ENCODE measurements around the gene ZNF790. TPM values are rescaled to one million over a fixed set of nuclear protein-coding genes. Genes with fewer than 3 reads are reported as not detected.

The ZNF790 gene
- total and polyA plus RNA-seq, 2 experiments from 2014 or later, result 4.1 to 6.1 TPM

DNA sequence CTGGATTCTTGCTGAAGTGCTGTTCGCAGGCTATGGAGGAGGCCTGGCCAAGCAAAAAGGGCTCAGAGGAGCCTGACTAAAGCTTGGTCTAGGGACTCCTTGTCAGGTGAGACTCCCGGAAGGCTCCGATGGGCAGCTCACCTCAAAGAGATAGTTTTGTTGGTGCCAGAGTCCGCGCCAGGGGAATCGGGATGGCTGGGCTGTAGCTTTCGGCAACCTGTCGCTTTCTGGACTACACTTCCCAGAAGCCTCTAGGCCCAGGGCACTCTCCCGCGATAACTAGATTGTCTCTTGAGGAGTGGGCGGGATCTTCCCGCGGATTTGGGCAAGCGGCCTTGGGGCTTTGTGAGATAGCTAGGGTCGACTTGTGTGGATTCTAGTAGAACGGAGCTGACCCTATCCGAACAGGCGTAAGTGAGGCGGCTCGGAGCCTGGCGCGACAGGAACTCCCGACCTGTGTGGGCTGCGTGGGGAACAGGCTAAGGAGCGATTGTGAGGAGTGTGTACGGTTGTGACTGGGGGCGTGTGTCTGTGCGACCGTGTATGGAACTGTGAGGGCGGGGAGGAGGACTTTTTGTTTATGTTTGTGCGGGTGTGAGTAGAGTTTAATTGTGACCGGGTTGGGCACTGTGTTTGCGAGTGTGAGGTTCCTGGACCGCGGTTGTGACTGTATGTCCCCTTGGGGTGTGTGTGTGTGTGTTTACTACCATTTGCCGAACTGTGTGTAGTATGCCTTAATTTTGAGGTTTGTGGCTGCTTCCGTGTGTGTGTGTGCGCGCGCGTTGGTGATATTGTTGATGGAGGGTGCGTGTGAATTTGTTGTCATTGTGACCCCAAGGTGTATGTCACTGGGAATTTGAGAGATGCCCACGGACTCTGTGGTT lies 12.6 kb upstream of the ZNF790 start, which contains the start of gene ZNF345:
ZNF345 (plus strand) TSS at position 318 of the 884 bp plus-strand sequence. CDS start 25,955 bp downstream, outside the sequence.
- in situ Hi-C loops (cut with MboI), result no loop called here
- WGBS, 2 experiments (ENCODE audit: low coverage in 1 of 2, low lambda C conversion rate in 2 of 2, missing lambda C conversion rate in 2 of 2), result 0 to 1% methylated on average over 41 to 43 of the region's 43 CpGs

DNA sequence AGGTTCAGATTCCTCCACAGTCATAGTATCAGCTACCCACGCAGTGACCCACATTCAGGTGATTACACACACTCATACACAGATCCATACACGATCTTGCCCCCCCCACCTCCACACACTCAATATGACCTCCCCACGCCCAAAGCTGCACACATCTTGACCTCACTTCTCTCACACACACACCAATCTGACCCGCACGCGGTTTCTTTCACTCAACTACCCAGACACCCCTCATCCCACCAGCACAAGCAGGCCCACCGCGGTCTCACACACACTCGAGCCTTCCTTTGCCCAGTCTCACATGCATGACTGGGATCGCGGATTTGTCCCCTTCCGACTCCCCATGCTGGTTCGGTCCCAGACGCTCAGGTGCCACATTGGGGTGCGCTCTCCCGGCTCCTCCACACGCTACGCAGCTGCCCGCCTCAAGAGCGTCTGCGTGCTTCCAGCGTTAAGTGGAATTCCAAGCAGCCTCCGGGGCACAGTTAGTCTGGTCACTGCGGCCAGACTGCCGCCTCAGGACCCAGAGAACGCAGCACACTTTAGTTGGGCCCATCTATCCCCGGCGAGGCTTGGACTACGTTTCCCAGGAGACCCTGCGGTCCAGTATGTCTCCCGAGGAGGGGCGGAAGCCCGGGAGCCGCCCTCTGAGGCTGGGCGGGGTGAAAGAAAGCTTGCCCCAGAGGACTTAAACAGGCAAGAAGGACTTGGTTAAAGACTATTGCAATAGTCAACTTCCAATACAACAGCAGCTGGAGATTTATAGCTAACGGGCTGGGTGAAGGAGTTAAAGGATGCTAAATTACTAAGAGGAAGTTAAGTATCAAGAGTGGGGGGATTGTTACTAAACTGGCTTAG lies 11.7 kb upstream of the ZNF790 start:
- H3F3A ChIP-seq (ENCODE audit: insufficient read depth), result peaks cover 10% of the 10 kb centered on the region; the same call in 1 of the 2 replicates
- peak overlapping the region; percentile 99 for H2AFZ ChIP-seq
- peak overlapping the region; percentile 90 for H3K4me3 ChIP-seq
- no peaks in the 10 kb centered on the region for H3K27me3 ChIP-seq (replicated peaks; ENCODE audit: insufficient read depth)
- H3K36me3 ChIP-seq (ENCODE audit: low read depth), result 0 out of 2 replicates have a peak, but pooled peaks cover 4% of the 10 kb centered on the region
- in situ Hi-C loops (cut with MboI), result no loop called here
- DNase-seq, result peak; percentile 96
- H3K27ac ChIP-seq, result peak overlapping the region; percentile 60
- 1 to 2% methylated on average over 36 of the region's 36 CpGs for WGBS, 2 experiments (ENCODE audit: low coverage in 1 of 2, low lambda C conversion rate in 2 of 2, missing lambda C conversion rate in 2 of 2)
- H3K9me2 ChIP-seq (ENCODE audit: insufficient read depth), result no peaks in the 10 kb centered on the region
- H3K4me2 ChIP-seq (ENCODE audit: unreplicated experiment), result peak overlapping the region; percentile 96
- no peaks in the 10 kb centered on the region for H4K20me1 ChIP-seq (ENCODE audit: insufficient read depth)
- H3K79me2 ChIP-seq (ENCODE audit: insufficient read depth), result peaks cover 41% of the 10 kb centered on the region
- no peaks in the 10 kb centered on the region for H3K9me3 ChIP-seq (ENCODE audit: low read depth)
- peak overlapping the region; percentile 88 for H3K9ac ChIP-seq
- TF ChIP-seq EZH2 (IDR thresholded peaks at IDR 0.05; ENCODE audit: insufficient read depth, poor library complexity, severe bottlenecking) (no peak), EZH2phosphoT487 (IDR thresholded peaks at IDR 0.05; ENCODE audit: insufficient read depth, low read depth) (no peak)
- H3K4me1 ChIP-seq (ENCODE audit: insufficient read depth), result peaks cover 10% of the 10 kb centered on the region; the same call in 1 of the 2 replicates

More for the DNA sequence above, 12.6 kb upstream of the ZNF790 start, which contains the start of gene ZNF345:
- H3K9ac ChIP-seq, result peak within 1 kb of the TSS; percentile 88
- TF ChIP-seq EZH2 (IDR thresholded peaks at IDR 0.05; ENCODE audit: insufficient read depth, poor library complexity, severe bottlenecking) (no peak), EZH2phosphoT487 (IDR thresholded peaks at IDR 0.05; ENCODE audit: insufficient read depth, low read depth) (no peak)
- DNase-seq, result peak; percentile 98
- peak within 1 kb of the TSS; percentile 90 for H3K4me3 ChIP-seq
- H3K4me1 ChIP-seq (ENCODE audit: insufficient read depth), result peaks cover 10% of the 10 kb centered on the region; the same call in 1 of the 2 replicates
- peaks cover 5% of the 10 kb centered on the region; the same call in 1 of the 2 replicates for H3K36me3 ChIP-seq (ENCODE audit: low read depth)
- no peaks in the 10 kb centered on the region for H3K9me2 ChIP-seq (ENCODE audit: insufficient read depth)
- H3K4me2 ChIP-seq (ENCODE audit: unreplicated experiment), result peak within 1 kb of the TSS; percentile 96
- no peaks in the 10 kb centered on the region for H4K20me1 ChIP-seq (ENCODE audit: insufficient read depth)
- peak within 1 kb of the TSS; percentile 60 for H3K27ac ChIP-seq
- peaks cover 45% of the 10 kb centered on the region for H3K79me2 ChIP-seq (ENCODE audit: insufficient read depth)
- H3K27me3 ChIP-seq (replicated peaks; ENCODE audit: insufficient read depth), result no peaks in the 10 kb centered on the region
- H2AFZ ChIP-seq, result peak within 1 kb of the TSS; percentile 99
- no peaks in the 10 kb centered on the region for H3K9me3 ChIP-seq (ENCODE audit: low read depth)
- H3F3A ChIP-seq (ENCODE audit: insufficient read depth), result peaks cover 10% of the 10 kb centered on the region; the same call in 1 of the 2 replicates

DNA sequence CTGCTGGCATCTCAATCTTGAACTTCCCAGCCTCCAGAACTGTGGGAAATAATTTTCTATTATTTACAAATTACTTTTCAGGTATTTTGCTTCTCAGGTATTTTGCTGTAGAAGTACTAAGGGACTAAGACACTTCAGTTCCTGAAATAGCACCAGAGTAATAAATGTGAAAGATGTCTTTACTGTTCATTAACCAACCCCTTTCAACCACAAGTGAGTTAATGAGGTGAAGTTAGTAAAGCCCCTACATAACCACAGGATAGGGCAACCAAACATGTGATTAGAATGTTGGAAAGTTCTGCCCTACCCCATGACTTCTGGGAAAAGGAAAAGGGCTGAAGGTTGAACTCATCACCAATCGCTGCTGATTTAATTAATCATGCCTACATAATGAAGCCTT lies 9.8 kb upstream of the ZNF790 start:
- H4K20me1 ChIP-seq (ENCODE audit: insufficient read depth), result no peaks in the 10 kb centered on the region
- H3K4me1 ChIP-seq (ENCODE audit: insufficient read depth), result peaks cover 10% of the 10 kb centered on the region; the same call in 1 of the 2 replicates
- H2AFZ ChIP-seq, result no peak overlapping the region
- H3K4me2 ChIP-seq (ENCODE audit: unreplicated experiment), result no peak overlapping the region
- in situ Hi-C loops (cut with MboI), result no loop called here
- no peaks in the 10 kb centered on the region for H3K27me3 ChIP-seq (replicated peaks; ENCODE audit: insufficient read depth)
- no peak for TF ChIP-seq EZH2phosphoT487 (IDR thresholded peaks at IDR 0.05; ENCODE audit: insufficient read depth, low read depth)
- H3K36me3 ChIP-seq (ENCODE audit: low read depth), result no peaks in the 10 kb centered on the region
- no peak overlapping the region for H3K27ac ChIP-seq
- H3K9me2 ChIP-seq (ENCODE audit: insufficient read depth), result no peaks in the 10 kb centered on the region
- H3K79me2 ChIP-seq (ENCODE audit: insufficient read depth), result peaks cover 41% of the 10 kb centered on the region
- H3F3A ChIP-seq (ENCODE audit: insufficient read depth), result peaks cover 10% of the 10 kb centered on the region; the same call in 1 of the 2 replicates
- H3K4me3 ChIP-seq, result no peak overlapping the region
- no peaks in the 10 kb centered on the region for H3K9me3 ChIP-seq (ENCODE audit: low read depth)
- WGBS, 2 experiments (ENCODE audit: low coverage in 1 of 2, low lambda C conversion rate in 2 of 2, missing lambda C conversion rate in 2 of 2), result 93 to 100% methylated on average over 1 of the region's 1 CpG
- no peak for DNase-seq
- no peak overlapping the region for H3K9ac ChIP-seq

DNA sequence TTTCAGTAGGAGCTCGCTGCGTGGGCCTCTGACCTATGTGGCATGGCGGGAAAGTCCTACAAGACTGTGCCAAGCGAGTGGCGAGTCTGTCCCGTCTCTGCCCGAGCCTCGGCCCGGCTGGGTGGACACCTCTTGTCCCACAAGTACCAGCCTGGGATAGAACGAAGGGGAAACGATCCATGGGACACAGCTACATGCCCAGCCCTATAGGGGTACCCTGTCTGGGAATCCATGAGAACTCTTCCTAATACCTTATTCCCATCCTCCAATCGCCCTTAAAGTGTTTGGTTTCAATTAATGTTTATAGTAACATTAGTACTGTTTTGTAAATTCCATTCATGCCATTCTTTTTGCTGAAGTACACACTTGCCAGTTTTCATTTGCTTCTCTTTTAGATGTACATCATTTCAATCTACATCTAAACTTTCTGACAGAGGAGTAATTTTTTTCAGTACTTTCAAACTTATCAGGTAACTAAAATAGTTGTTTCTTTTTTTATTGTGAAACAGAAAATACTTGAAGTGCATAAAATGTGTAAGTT lies 667 bp upstream of the ZNF790 start:
- H3K4me1 ChIP-seq (ENCODE audit: insufficient read depth), result peaks cover 3% of the 10 kb centered on the region
- in situ Hi-C loops (cut with MboI), result no loop called here
- no peaks in the 10 kb centered on the region for H3K9me2 ChIP-seq (ENCODE audit: insufficient read depth)
- WGBS, 2 experiments (ENCODE audit: low coverage in 1 of 2, low lambda C conversion rate in 2 of 2, missing lambda C conversion rate in 2 of 2), result 8 to 13% methylated on average over 12 of the region's 12 CpGs
- no peaks in the 10 kb centered on the region for H3K9me3 ChIP-seq (ENCODE audit: low read depth)
- peak overlapping the region; percentile 87 for H3K9ac ChIP-seq
- H3K36me3 ChIP-seq (ENCODE audit: low read depth), result peaks cover 7% of the 10 kb centered on the region
- H3K4me3 ChIP-seq, result peak overlapping the region; percentile 87
- H4K20me1 ChIP-seq (ENCODE audit: insufficient read depth), result no peaks in the 10 kb centered on the region
- peaks cover 7% of the 10 kb centered on the region for H3F3A ChIP-seq (ENCODE audit: insufficient read depth)
- no peak for DNase-seq
- peak overlapping the region; percentile 93 for H2AFZ ChIP-seq
- H3K79me2 ChIP-seq (ENCODE audit: insufficient read depth), result peaks cover 71% of the 10 kb centered on the region
- no peaks in the 10 kb centered on the region for H3K27me3 ChIP-seq (replicated peaks; ENCODE audit: insufficient read depth)
- peak overlapping the region; percentile 88 for H3K4me2 ChIP-seq (ENCODE audit: unreplicated experiment)
- TF ChIP-seq EZH2phosphoT487 (IDR thresholded peaks at IDR 0.05; ENCODE audit: insufficient read depth, low read depth) (no peak), EZH2 (IDR thresholded peaks at IDR 0.05; ENCODE audit: insufficient read depth, poor library complexity, severe bottlenecking) (no peak)
- peak overlapping the region; percentile 80 for H3K27ac ChIP-seq

Data from GM23248 (cell line).